GM18870 (cell line): ENCODE results near the gene AHCTF1.
"Not testable (repeated sequence)": the region's sequence is repeated elsewhere in the genome, so short reads cannot be mapped to it uniquely, and the experiment has no call there.

Source experiments
- ATAC-seq: cut with Tn5 transposase; IDR thresholded peaks from one replicate; pipeline ENCODE4 v1.9.1; 2021; ENCODE audit warnings: moderate library complexity; ENCODE audit not compliant: unreplicated experiment

The AHCTF1 gene

DNA sequence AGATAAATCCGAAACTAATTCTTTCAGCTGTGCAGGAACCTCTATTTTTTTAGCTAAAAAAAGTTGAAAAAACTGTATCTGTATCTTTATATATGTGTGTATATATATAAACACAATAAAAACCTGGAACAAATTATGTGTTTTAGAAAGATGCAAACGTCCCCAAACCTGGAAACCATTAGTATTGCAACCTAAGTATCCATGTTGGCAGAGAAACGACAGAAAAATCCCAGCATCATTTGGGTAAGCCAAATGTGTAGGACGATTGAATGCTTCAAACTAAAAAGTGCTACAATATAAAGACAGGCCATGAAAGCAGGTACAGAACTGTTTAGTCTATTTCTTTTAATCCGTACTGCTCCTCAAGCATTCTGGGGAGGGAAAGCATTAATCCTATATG, 87.9 kb downstream of the AHCTF1 start:
- ATAC-seq, result no peak

DNA sequence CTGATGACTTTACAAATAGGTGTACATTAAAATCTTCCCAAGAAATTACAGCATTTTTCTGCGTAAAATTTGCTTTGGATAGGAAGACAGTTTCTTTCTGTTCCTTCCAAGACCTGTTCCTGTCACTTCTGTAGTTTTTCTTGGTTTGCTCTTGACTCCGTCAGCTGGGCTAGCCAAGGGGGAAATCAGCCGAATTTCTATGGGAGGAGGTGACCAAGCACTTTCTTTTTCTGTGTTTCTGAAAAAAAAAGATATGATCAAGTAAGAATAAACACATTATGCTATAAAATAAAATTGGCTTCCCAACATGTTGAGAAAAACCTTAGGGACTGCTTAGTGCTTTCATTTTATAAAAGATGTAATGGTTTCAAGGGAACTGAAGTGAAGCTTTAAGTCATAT, 91.0 kb downstream of the AHCTF1 start:
- not testable (repeated sequence) for ATAC-seq

DNA sequence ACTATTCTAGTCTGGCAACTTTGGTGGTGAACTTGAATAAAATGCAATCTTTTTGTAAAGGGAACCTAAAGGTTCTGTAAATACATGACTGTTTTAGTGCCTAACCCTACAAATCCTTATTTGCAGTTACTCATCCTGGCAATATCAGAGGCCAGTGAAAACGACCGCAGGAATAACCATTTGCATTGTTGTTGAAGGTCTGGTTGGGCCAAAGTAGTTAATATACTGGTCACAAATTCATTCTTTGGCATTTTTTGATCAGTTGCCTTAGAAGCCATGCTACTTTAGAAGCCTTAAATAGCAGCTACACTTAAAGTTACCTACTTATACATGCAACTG, 93.7 kb downstream of the AHCTF1 start:
- ATAC-seq, result no peak

DNA sequence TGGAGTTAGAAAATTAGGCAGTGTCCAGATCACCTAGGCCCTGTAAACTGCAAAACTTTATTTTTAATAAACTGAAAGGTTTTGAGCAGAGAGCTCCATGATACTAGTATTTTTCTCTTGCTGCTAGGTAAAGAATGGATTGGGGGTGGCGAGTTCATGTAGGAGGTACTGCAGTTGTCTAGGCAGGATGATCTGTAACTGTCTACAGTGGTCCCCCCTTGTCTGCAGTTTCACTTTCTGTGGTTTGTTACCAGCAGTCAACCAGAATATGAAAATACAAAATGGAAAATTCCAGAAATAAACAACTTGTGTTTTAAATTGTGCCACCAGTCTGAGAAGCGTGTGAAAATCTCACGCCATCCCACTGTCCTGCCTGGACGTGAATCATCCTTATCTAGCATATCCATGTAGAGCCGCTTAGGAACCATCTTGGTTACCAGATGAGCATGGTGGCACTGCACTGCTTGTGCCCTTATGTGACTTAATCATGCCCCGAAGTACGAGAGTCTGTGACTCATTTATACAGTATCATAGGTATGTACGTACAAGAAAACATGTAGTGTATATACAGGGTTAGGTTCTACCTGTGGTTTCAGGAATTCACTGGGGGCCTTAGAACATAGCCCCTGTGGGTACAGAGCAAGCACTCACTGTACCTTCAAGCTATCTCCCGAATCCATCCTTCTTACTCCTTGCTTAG, 94.2 kb downstream of the AHCTF1 start:
- ATAC-seq, result no peak

DNA sequence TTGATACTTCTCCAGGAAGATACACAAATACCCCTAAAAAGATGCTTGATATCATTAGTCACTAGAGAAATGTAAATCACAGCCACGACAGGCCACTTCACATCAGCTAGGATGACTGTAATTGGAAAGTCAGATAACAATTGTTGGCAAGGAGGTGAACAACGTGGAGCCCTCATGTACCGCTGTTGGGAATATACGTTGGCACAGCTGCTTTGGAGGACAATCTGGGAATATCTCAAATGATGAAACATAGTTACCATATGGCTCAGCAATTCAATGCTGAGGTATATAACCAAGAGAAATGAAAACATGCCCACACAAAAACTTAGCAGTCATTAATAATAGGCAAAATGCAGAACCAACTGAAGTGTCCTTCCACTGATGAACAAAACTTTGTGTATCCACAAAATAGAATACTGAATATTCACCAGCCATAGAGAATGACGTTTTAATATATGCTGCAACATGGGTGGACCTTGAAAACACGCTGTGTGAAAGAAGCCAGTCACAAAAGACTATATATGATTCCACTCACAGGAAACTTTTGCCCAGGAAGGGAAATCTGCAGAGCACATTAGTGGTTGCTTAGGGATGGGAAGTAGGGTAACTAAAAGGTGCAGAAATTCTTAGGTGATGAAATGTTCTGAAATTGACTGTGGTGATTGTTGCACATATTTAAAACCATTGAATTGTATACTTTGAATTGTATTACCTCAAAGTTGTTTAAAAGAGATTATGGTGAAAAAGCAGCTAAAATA, 95.4 kb downstream of the AHCTF1 start:
- ATAC-seq, result no peak

DNA sequence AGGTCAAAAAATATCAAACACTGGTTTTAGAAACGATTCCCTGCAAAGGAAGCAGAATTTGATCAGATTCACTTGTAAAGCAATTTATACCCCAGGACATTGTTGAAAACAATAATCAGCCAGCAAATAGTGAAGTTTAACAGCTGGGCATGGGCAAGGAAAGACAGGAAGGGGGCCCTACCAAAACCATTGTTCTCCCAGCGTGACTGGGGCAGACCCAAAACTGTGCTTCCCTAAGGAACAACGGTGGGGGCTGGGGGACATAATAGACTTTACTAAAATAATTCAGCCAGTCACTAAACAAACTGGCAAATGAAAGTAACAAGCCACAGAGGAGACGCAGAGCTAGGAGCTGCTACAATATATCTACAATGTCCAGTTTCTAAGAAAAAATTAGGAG, 100.2 kb downstream of the AHCTF1 start:
- ATAC-seq, result no peak

DNA sequence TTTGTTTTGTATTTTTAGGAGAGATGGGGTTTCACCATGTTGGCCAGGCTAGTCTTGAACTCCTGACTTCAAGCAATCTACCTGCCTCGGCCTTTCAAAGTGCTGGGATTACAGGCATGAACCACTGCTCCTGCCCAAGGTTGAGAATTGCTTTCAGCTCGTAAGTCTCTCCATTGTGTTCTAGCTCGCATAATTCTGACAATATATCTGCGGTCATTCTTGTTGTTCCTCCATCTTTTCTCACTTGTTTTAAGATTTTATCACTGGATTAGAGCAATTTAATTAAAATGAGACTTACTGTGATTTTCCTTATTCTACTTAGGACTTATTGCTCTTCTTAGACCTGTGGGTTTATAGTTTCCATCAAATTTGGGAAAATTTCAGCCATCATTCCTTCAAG, 102.9 kb downstream of the AHCTF1 start:
- ATAC-seq, result no peak

DNA sequence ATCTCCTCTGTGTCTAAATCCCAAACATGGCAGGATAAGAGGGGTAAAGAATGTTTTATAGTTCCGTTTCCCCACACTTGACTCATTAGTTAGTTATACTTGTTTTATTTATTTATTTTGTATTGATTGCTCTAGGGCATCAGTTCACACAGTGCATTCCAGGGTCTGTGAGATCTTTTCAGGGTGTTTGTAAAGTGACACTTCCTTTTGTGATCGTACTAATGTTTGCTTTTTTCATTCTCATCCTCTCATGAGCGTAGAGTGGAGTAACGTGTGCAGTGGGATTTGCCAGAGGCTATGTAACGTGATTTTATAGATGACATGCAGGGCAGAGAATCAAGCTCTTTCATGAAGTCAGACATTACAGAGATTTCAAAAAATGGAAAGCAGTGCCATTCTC, 104.4 kb downstream of the AHCTF1 start:
- no peak for ATAC-seq

DNA sequence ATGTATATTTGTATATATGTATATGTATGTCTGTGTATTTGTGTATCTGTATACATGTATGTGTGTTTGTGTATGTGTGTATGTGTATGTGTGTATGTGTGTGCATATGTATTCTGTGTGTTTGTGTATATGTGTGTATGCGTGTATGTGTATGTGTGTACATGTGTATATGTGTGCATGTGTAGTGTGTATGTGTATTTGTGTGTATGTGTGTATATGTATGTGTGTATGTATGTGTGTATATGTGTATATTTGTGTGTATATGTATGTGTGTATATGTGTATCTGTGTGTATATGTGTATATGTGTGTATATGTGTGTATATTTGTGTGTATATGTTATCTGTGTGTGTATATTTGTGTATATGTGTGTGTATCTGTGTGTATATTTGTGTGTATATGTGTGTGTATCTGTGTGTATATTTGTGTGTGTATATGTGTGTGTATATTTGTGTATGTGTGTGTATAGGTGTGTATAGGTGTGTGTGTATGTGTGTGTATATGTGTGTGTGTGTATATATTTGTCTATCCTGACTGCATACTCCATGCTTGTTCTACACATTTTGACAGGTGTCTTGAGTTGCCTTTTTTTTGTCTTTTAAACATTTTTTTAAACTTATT, 106.1 kb downstream of the AHCTF1 start:
- no peak for ATAC-seq

DNA sequence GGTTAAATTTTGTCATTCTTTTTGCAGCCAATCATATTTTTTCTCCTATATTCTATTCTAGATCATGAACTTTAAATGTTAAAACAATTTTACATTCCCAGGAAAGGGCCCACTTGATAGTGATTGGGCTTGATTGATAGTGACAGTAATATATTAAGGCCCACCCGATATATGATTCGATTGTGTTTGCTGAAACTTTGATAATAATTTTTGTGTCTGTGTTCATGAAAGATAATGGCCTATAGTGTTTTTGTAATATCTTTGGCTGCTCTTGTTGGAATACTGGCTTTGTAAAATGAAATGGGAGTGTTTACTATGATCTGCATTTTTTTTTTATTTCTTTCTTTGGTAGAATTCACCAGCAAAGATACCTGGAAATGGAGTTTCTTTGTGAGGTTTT, 107.2 kb downstream of the AHCTF1 start:
- ATAC-seq, result no peak

DNA sequence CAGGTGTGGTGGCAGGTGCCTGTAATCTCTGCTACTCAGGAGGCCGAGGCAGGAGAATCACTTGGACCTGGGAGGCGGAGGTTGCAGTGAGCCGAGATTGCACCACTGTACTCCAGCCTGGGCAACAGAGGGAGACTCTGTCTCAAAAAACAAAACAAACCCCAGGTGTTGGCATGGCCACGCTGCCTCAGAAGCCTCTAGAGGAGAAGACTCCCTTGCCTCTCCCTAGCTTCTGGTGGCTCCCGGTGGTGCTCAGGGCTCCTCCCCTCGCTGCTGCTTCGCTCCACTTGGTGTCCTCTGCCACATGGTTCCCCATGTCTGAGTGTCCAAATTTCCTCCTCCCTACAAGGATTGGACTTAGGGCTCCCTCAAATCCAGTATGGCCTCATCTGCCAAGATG, 109.6 kb downstream of the AHCTF1 start:
- not testable (repeated sequence) for ATAC-seq

DNA sequence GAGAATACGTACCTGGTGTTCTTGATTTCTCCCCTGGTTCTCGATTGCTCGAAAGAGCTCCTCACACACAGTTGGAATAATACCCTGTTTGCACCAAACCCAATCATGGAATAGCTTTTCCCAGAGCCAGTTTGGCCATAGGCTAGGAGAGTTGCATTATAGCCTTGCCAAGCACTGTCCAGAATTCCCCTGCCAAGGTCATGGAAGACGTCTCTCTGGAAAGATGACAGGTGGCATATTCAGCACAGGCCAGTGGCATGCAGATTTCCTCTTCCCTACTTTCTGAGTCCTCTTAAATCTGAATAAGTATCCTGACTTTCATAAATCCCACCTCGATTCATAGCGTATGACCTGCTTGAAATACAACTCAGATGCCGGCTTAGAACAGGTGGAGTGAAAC, 111.1 kb downstream of the AHCTF1 start:
- ATAC-seq, result no peak

DNA sequence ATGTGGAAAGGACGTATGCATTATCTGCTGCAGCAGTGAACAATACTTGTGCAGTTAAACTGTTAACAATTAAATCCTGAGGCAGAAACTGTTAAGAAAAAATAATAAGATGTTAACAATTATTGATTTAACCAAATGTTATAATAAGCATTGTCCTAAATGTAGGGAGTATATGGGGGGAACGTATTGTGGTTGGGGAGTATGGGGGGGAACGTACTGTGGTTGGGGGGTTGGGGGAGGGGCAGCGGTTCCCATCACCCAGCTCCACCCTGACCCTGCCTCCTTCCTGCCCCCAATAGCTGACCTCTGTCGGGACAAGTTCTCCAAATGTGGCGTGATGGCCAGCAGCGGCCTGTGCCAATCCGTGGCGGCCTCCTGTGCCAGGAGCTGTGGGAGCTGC, 114.0 kb downstream of the AHCTF1 start:
- not testable (repeated sequence) for ATAC-seq

DNA sequence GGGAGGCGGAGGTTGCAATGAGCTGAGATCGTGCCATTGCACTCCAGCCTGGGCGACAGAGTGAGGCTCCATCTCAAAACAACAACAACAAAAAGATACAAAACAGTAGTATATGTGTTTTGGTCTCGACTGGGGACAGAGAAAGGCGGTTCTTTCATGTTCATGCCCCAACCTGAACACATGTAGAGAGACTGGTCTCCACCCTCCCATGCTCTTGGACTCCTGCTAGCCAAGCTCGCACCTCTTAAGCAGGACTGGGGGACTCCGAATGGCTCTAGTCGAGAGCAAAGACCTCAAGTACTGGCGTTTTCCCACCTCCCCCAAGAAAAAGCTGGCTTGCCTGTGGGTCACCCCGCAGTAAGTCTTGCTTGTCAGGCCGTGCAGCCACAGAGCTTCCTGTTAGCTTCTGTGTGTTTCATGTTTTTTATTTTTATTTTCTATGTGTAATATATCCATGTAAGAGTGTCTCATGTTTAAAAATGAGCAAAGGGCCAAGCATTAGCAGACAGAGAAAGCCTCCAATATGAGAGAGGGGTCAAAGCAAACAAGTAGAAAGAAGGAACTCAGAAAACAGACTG, 116.0 kb downstream of the AHCTF1 start:
- ATAC-seq, result no peak

DNA sequence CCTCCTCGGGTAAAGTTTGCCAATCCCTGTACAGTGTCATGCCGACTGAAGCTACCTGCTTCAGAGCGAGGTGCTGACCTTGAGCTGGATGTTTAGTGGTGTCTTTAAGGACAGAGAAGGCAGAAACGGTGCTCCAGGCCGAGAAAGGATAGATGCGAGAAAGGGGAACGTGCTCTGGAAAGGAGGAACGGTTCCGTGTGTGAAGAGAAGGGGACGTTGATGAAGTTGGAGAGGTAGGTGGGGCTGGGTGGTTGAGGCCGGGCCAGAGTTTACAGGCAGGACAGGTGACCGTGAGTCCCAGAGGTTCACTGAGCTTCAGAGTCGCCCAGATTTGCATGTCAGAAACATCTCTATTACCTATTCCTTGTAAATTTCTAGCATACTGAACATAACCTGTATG, 116.9 kb downstream of the AHCTF1 start:
- no peak for ATAC-seq

DNA sequence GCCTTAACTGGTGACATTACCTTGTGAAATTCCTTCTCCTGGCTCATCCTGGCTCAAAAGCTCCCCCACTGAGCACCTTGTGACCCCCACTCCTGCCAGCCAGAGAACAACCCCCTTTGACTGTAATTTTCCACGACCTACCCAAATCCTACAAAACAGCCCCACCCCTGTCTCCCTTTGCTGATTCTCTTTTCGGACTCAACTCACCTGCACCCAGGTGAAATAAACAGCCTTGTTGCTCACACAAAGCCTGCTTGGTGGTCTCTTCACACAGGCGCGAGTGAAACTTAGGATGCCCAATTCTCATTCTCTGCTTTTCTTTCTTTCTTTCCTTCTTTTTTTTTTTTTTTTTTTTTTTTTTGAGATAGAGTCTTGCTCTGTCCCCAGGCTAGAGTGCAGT, 118.4 kb downstream of the AHCTF1 start:
- ATAC-seq, result not testable (repeated sequence)

DNA sequence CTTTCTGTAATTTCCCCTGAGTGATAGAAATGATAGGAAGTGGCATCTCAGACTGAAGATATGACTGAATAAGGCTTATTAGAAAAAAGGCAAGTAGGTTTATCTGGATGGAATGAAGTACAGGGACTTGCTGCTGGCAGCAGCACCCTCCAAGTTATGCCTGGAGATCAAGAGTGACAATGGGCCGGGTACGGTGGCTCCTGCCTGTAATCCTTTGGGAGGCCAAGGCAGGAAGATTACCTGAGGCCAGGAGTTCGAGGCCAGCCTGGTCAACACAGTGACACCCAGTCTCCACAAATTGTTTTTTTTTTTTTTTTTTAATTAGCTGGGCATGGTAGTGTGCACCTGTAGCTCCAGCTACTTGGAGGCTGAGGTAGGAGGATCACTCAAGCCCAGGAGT, 119.8 kb downstream of the AHCTF1 start:
- ATAC-seq, result no peak

DNA sequence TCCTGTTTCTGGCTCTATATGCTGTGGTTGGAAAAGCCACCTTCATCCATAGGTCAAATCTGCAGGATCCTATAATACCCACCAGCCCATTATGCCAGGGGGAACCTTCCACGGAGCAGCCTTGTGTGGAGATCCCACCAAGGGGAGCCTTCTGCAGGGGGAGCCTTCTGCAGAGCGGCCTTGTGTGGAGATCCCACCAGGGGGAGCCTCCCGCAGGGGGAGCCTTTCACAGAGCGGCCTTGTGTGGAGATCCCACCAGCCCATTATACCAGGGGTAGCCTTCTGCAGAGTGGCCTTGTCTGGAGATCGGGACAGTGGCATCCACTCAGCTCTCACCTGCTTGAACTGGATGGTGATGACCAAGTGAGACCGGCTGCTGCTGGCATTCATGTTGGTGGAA, 122.3 kb downstream of the AHCTF1 start:
- no peak for ATAC-seq

DNA sequence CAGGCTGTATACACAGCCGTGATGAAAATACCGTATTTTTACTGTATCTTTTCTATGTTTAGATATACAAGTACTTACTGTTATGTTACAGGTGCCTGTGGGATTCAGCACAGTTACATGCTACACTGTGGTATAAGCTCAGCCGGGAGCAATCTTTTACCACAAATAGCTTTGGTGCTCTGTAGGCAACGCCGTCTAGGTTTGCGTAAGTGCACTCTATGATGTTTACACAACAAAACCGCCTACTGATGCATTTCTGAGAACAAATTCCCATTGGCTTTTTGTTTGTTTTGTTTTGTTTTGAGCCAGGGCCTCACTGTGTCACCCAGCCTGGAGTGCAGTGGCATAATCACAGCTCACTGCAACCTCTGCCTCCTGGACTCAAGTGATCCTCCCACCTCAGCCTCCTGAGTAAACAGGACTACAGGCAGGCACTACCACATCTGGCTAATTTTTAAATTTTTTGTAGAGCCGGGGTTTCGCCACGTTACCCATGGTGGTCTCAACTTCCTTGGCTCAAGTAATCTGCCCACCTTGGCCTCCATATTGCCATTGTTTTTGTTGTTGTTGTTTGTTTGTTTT, 126.5 kb downstream of the AHCTF1 start:
- no peak for ATAC-seq

DNA sequence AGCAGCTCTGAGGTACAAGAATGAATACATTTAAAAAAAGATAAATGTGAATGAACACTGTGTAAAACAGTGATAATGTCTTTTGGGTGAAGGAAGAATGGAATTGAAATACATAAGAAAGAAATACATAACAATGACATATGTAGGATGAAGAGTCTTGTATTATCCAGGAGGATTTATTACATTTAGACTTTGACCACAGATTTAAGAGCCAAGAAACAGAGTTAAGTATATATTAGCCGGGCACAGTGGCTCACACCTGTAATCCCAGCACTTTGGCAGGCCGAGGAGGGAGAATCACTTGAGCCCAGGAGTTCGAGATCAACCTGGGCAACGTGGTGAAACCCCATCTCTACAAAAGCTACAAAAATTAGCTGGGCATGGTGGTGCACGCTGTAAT, 127.9 kb downstream of the AHCTF1 start:
- no peak for ATAC-seq

DNA sequence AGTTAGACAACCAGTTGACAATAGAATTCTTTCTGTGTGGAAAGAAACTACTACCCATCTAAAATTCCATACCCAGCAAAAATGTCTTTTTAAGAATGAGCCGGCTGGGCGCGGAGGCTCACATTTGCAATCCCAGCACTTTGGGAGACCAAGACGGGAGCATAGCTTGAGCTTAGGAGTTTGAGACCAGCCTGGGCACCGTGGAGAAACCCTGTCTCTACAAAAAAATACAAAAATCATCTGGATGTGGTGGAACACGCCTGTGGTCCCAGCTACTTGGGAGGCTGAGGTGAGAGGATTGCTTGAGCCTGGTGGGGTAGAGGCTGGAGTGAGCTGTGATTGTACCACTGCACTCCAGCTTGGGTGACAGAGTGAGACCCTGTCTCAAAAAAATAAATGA, 128.4 kb downstream of the AHCTF1 start:
- no peak for ATAC-seq
